CD14-positive monocyte (primary cell): ENCODE measurements around the gene PDS5B. TPM values are rescaled to one million over a fixed set of nuclear protein-coding genes. Genes with fewer than 3 reads are reported as not detected.

Experiments
- DNase-seq, 3 donors: peaks; one replicate each; pipeline ENCODE4 v3.0.0-alpha.2; 2011 to 2022
- H2AFZ ChIP-seq: 2 replicates; pipeline ENCODE4 v1.6.0; 2012; ENCODE audit warnings: mild to moderate bottlenecking, low read depth, low read length, inconsistent platforms; ENCODE audit not compliant: insufficient read depth, poor library complexity, severe bottlenecking
- H3K27ac ChIP-seq, 2 donors: 1 replicate in 1 of 2; 2 replicates in 1 of 2; pipeline ENCODE4 v1.5.1; 2012 to 2013; ENCODE audit warnings: low read length in 2 of 2, control low read depth in 1 of 2, inconsistent platforms in 1 of 2, low read depth in 1 of 2, mild to moderate bottlenecking in 1 of 2
- H3K27me3 ChIP-seq, 2 donors: one replicate each; pipeline versions ENCODE4 v1.6.0 to v1.6.1; 2011 to 2013; ENCODE audit warnings: low read length in 2 of 2; ENCODE audit not compliant: control insufficient read depth in 2 of 2, insufficient read depth in 2 of 2
- H3K36me3 ChIP-seq, 2 donors: replicated peaks in 1 of 2; 1 replicate in 1 of 2; 2 replicates in 1 of 2; pipeline versions ENCODE4 v1.5.1 to v1.6.1; 2012 to 2013; ENCODE audit warnings: low read length in 2 of 2, control low read depth in 1 of 2, inconsistent platforms in 1 of 2, mild to moderate bottlenecking in 1 of 2; ENCODE audit not compliant: insufficient read depth in 2 of 2, control insufficient read depth in 1 of 2
- H3K4me1 ChIP-seq, 2 donors: 1 replicate in 1 of 2; 2 replicates in 1 of 2; pipeline versions ENCODE4 v1.5.1 to v1.6.1; 2012 to 2013; ENCODE audit warnings: low read length in 2 of 2, control low read depth in 1 of 2, inconsistent platforms in 1 of 2, mild to moderate bottlenecking in 1 of 2, moderate library complexity in 1 of 2; ENCODE audit not compliant: insufficient read depth in 2 of 2, control insufficient read depth in 1 of 2
- H3K4me2 ChIP-seq: replicated peaks from 2 replicates; pipeline ENCODE3; 2012; ENCODE audit warnings: low read length, moderate library complexity, mild to moderate bottlenecking; ENCODE audit not compliant: poor library complexity, severe bottlenecking; ENCODE audit errors: extremely low read depth
- H3K4me3 ChIP-seq, 3 experiments: fragments of 200-600 bp in 1 of 3; sonication (generic) in 1 of 3; replicated peaks in 1 of 3; 1 replicate in 2 of 3; 2 replicates in 1 of 3; pipeline ENCODE4 v1.5.1; 2011 to 2013; ENCODE audit warnings: low read length in 3 of 3, mild to moderate bottlenecking in 3 of 3, control low read depth in 2 of 3, low read depth in 2 of 3, inconsistent platforms in 1 of 3, moderate library complexity in 1 of 3
- H3K79me2 ChIP-seq: 2 replicates; pipeline ENCODE4 v1.6.0; 2012; ENCODE audit warnings: mild to moderate bottlenecking, control low read depth, inconsistent platforms, low read length, moderate library complexity; ENCODE audit not compliant: insufficient read depth
- H3K9ac ChIP-seq: 2 replicates; pipeline ENCODE4 v1.6.0; 2017; ENCODE audit warnings: low read length, mild to moderate bottlenecking; ENCODE audit not compliant: insufficient read depth, poor library complexity, severe bottlenecking
- H3K9me3 ChIP-seq, 2 donors: replicated peaks in 1 of 2; 1 replicate in 1 of 2; 2 replicates in 1 of 2; pipeline versions ENCODE4 v1.5.1 to v1.6.1; 2012 to 2013; ENCODE audit warnings: low read length in 2 of 2, control low read depth in 1 of 2; ENCODE audit not compliant: control insufficient read depth in 1 of 2, insufficient read depth in 1 of 2
- H4K20me1 ChIP-seq: 2 replicates; pipeline ENCODE4 v1.6.0; 2012; ENCODE audit warnings: mild to moderate bottlenecking, low read length, control low read depth, moderate library complexity; ENCODE audit not compliant: insufficient read depth
- H3K27ac Mint-ChIP-seq, 7 donors: one replicate each; pipeline ENCODE4 v1.8.0; 2020; ENCODE audit warnings: mild to moderate bottlenecking in 7 of 7, mixed read lengths in 7 of 7, moderate library complexity in 6 of 7, inconsistent platforms in 2 of 7
- H3K27me3 Mint-ChIP-seq, 3 donors: one replicate each; pipeline ENCODE4 v1.8.0; 2021 to 2022; ENCODE audit warnings: low read depth in 3 of 3, mild to moderate bottlenecking in 3 of 3, mixed read lengths in 3 of 3, moderate library complexity in 3 of 3, inconsistent platforms in 1 of 3
- H3K36me3 Mint-ChIP-seq, 2 donors: one replicate each; pipeline ENCODE4 v1.8.0; 2020; ENCODE audit warnings: mixed read lengths in 2 of 2, inconsistent platforms in 1 of 2, mild to moderate bottlenecking in 1 of 2
- H3K4me1 Mint-ChIP-seq: one replicate; pipeline ENCODE4 v1.8.0; 2020; ENCODE audit warnings: mild to moderate bottlenecking, mixed read lengths
- H3K4me3 Mint-ChIP-seq, 2 donors: one replicate each; pipeline ENCODE4 v1.8.0; 2020; ENCODE audit warnings: mild to moderate bottlenecking in 2 of 2, mixed read lengths in 2 of 2, moderate library complexity in 1 of 2
- H3K9me3 Mint-ChIP-seq, 7 donors: one replicate each; pipeline ENCODE4 v1.8.0; 2020 to 2022; ENCODE audit warnings: mixed read lengths in 7 of 7, mild to moderate bottlenecking in 6 of 7, moderate library complexity in 6 of 7, inconsistent platforms in 2 of 7
- CTCF ChIP-seq: fragments of 200-600 bp; IDR thresholded peaks from one replicate; pipeline ENCODE4 v1.8.0; 2022; ENCODE audit warnings: antibody characterized with exemption, mild to moderate bottlenecking
- WGBS: methylation state at CpG from one replicate; pipeline ENCODE4 v1.1.5; 2013; ENCODE audit warnings: missing lambda C conversion rate; ENCODE audit not compliant: insufficient coverage; 5-methylcytosine and 5-hydroxymethylcytosine counted together
- intact Hi-C, 2 donors: fragments of 100-400 bp; cut with micrococcal nuclease; formaldehyde crosslinking; loops; one replicate each; pipeline versions ENCODE4 v1.15.0 to v1.15.1; 2023
- polyA plus RNA-seq, 3 donors: library from polyadenylated mRNA; depleted of rRNA in 1 of 3; unstranded in 2 of 3; stranded (reverse) in 1 of 3; fragments of 300-500 nt in 2 of 3; fragments of >200 nt in 1 of 3; fragmentation: Illumina TruSeq in 2 of 3; gene quantifications; 1 replicate in 2 of 3; 2 replicates in 1 of 3; pipeline ENCODE4 v1.2.3, GENCODE V29; 2012 to 2021

Gene PDS5B
- polyA plus RNA-seq, 3 donors, result 9.0 to 33.0 (median 21.0) TPM

- H3K27ac ChIP-seq, result no peak overlapping the region
- no peaks in the 10 kb centered on the region for H3K27me3 ChIP-seq
- intact Hi-C loops, result no loop called here
- H3K4me3 Mint-ChIP-seq, result no peak overlapping the region
- H3K9me3 ChIP-seq, result peaks cover 17% of the 10 kb centered on the region in 2 donors
- H3K4me3 ChIP-seq, result no peak overlapping the region
- peaks cover 12 to 29% (median 25%) of the 10 kb centered on the region in 7 donors for H3K9me3 Mint-ChIP-seq
- H3K4me2 ChIP-seq, result no peak overlapping the region
- no peaks in the 10 kb centered on the region for H3K4me1 Mint-ChIP-seq
- H3K36me3 Mint-ChIP-seq, result no peaks in the 10 kb centered on the region
- WGBS, result 93% methylated on average over 2 of the region's 3 CpGs
- no peaks in the 10 kb centered on the region for H3K79me2 ChIP-seq
- no peak overlapping the region for H3K9ac ChIP-seq
- no peaks in the 10 kb centered on the region for H3K4me1 ChIP-seq
- H3K36me3 ChIP-seq, result no peaks in the 10 kb centered on the region
- no peaks in the 10 kb centered on the region for H4K20me1 ChIP-seq
- no peak for DNase-seq
- H2AFZ ChIP-seq, result no peak overlapping the region
- TF ChIP-seq CTCF, result no peak
- no peaks in the 10 kb centered on the region for H3K27me3 Mint-ChIP-seq
- H3K27ac Mint-ChIP-seq, result no peak overlapping the region
Measured at GRCh38 chr13:32577032-32577431, 9.2 kb upstream of the PDS5B start.

- Histone ChIP-seq H3K4me2 (no peak overlapping the region), H3K27me3 (peaks cover 2 to 3% of the 10 kb centered on the region in 2 donors), H3K27ac (no peak overlapping the region), H3K4me1 (peaks cover 7 to 8% of the 10 kb centered on the region in 2 donors), H2AFZ (no peak overlapping the region), H3K4me3 (no peak overlapping the region), H3K9me3 (peaks cover 17% of the 10 kb centered on the region in 2 donors), H4K20me1 (no peaks in the 10 kb centered on the region), H3K36me3 (no peaks in the 10 kb centered on the region), H3K79me2 (no peaks in the 10 kb centered on the region), H3K9ac (no peak overlapping the region)
- intact Hi-C loops, result loop anchor here (10.0 kb wide), 3 partner anchors 74 to 964 kb away; no protein-coding TSS in a partner anchor
- no peak overlapping the region for H3K27ac Mint-ChIP-seq
- no peaks in the 10 kb centered on the region for H3K36me3 Mint-ChIP-seq
- peak in 2 of 3 donors; percentile 9 to 28 for DNase-seq
- no peak overlapping the region for H3K4me3 Mint-ChIP-seq
- H3K9me3 Mint-ChIP-seq, result peaks cover 9 to 25% (median 18%) of the 10 kb centered on the region in 7 donors
- TF ChIP-seq CTCF, result peak; percentile 73
- peaks cover 5 to 13% (median 7%) of the 10 kb centered on the region in 3 donors for H3K27me3 Mint-ChIP-seq
- H3K4me1 Mint-ChIP-seq, result peaks cover 9% of the 10 kb centered on the region
- WGBS, result no CpG with 5 or more reads among the region's 3 CpGs
Measured at GRCh38 chr13:32581177-32581786, 5.0 kb upstream of the PDS5B start.
